CD4-positive, alpha-beta T cell (primary cell): ENCODE results near the gene SLC37A3. TPM values are rescaled to one million over a fixed set of nuclear protein-coding genes. Genes with fewer than 3 reads are reported as not detected.

ENCODE experiments used
- ATAC-seq: fragments of 200-7000 bp; cut with Tn5 transposase; one replicate; pipeline ENCODE4 v1.10.0; 2022; ENCODE audit warnings: mild to moderate bottlenecking; ENCODE audit not compliant: poor library complexity
- CTCF ChIA-PET: fragments of 350-600 bp; sonication (Branson Sonifier 250); formaldehyde crosslinking; loops from one replicate; lab custom pipeline; 2021; ENCODE audit warnings: antibody characterized with exemption, inconsistent platforms; lab: Charles Lee
- POLR2A ChIA-PET: fragments of 350-600 bp; sonication (Branson Sonifier 250); formaldehyde crosslinking; loops from one replicate; lab custom pipeline; 2021; ENCODE audit warnings: antibody characterized with exemption, inconsistent platforms; lab: Charles Lee
- DNase-seq, 14 experiments: peaks; one replicate each; pipeline ENCODE4 v3.0.0-alpha.2; 2013 to 2020; ENCODE audit warnings: mixed read lengths in 2 of 14
- H3K27ac ChIP-seq, 2 donors: one replicate each; pipeline versions ENCODE4 v1.5.1 to v1.7.0; 2013; ENCODE audit warnings: low read length in 2 of 2, low read depth in 1 of 2, mild to moderate bottlenecking in 1 of 2
- H3K27me3 ChIP-seq, 2 experiments: 1 replicate in 1 of 2; 2 replicates in 1 of 2; pipeline versions ENCODE4 v1.6.1 to v1.7.0; 2013; ENCODE audit warnings: low read length in 2 of 2, control low read depth in 1 of 2, mild to moderate bottlenecking in 1 of 2, moderate library complexity in 1 of 2; ENCODE audit not compliant: insufficient read depth in 2 of 2, control insufficient read depth in 1 of 2
- H3K36me3 ChIP-seq: one replicate; pipeline ENCODE4 v1.6.1; 2013; ENCODE audit warnings: low read length, control low read depth; ENCODE audit not compliant: insufficient read depth
- H3K4me1 ChIP-seq: one replicate; pipeline ENCODE4 v1.6.1; 2013; ENCODE audit warnings: low read length, control low read depth; ENCODE audit not compliant: insufficient read depth
- H3K4me3 ChIP-seq: one replicate; pipeline ENCODE4 v1.5.1; 2013; ENCODE audit warnings: mild to moderate bottlenecking, low read length, moderate library complexity
- H3K9me3 ChIP-seq, 2 experiments: 1 replicate in 1 of 2; 2 replicates in 1 of 2; pipeline versions ENCODE4 v1.6.1 to v1.7.0; 2013; ENCODE audit warnings: low read length in 2 of 2, mild to moderate bottlenecking in 2 of 2, control low read depth in 1 of 2, moderate library complexity in 1 of 2; ENCODE audit not compliant: control insufficient read depth in 1 of 2, insufficient read depth in 1 of 2
- H3K27ac Mint-ChIP-seq: one replicate; pipeline ENCODE4 v1.8.0; 2020; ENCODE audit warnings: mixed read lengths
- H3K27me3 Mint-ChIP-seq: one replicate; pipeline ENCODE4 v1.8.0; 2021; ENCODE audit warnings: mixed read lengths
- H3K36me3 Mint-ChIP-seq: one replicate; pipeline ENCODE4 v1.8.0; 2021; ENCODE audit warnings: low read depth, mixed read lengths
- H3K4me1 Mint-ChIP-seq: one replicate; pipeline ENCODE4 v1.8.0; 2021; ENCODE audit warnings: low read depth, mixed read lengths
- H3K4me3 Mint-ChIP-seq: one replicate; pipeline ENCODE4 v1.8.0; 2020; ENCODE audit warnings: mild to moderate bottlenecking, mixed read lengths
- H3K9me3 Mint-ChIP-seq: one replicate; pipeline ENCODE4 v1.8.0; 2020; ENCODE audit warnings: mixed read lengths
- intact Hi-C, 2 experiments: fragments of 100-400 bp; cut with DNase I in 1 of 2; cut with micrococcal nuclease in 1 of 2; formaldehyde crosslinking; loops; one replicate each; pipeline versions ENCODE4 v1.15.1 to v1.9.0; 2023 to 2025; cut with DNase I, micrococcal nuclease
- total RNA-seq, 174 experiments: library from RNA in 2 of 174; stranded (reverse) in 2 of 174; gene quantifications; one replicate each; pipeline ENCODE4 v1.2.3 and lab custom pipeline; 2021 to 2026
- TF ChIP-seq, protein P1 (sequence below): fragments of 200-600 bp; IDR thresholded peaks from one replicate; pipeline ENCODE4 v1.8.0; 2022; ENCODE audit warnings: antibody characterized with exemption, mild to moderate bottlenecking

The SLC37A3 gene
- total RNA-seq, 2 experiments from 2014 or later, result 23.5 to 25.6 TPM

DNA sequence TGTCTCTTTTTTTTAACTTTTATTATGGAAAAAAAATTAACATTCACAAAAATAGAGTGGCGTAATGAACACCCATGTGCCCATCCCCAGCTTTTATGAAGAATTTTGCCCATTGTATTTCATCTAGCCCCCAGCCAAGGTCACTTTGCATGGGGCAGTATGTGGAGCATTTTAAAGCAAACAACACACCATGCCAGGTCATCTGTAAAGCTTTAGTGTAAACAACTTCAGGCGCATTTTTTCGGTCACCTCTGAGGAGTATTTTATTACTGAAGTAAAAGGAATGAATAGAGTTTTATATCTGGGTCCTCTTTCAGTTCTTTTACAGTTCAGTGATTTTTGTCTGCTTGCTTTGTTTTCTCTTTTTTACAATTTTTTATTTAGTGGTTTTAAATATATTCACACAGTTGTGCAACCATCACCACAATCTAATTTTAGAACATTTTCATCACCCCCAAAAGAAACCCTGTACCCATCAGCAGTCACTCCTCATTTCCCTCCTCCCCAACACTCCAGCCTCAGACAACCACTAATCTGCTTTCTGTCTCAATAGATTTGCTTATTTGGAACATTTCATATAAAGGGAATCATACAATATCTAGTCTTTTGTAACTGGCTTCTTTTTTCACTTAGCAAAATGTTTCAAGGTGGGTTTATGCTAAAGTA, 87.9 kb downstream of the SLC37A3 start:
- H3K27ac Mint-ChIP-seq, result no peak overlapping the region
- DNase-seq (no peak), ATAC-seq (no peak)
- no peaks in the 10 kb centered on the region for H3K36me3 ChIP-seq
- no peak overlapping the region for H3K27ac ChIP-seq
- H3K9me3 Mint-ChIP-seq, result peaks cover 7% of the 10 kb centered on the region
- H3K27me3 ChIP-seq, result no peaks in the 10 kb centered on the region
- CTCF ChIA-PET, result no interaction called here
- peaks cover 5% of the 10 kb centered on the region for H3K36me3 Mint-ChIP-seq
- no peak overlapping the region for H3K4me3 Mint-ChIP-seq
- H3K4me1 ChIP-seq, result no peaks in the 10 kb centered on the region
- H3K4me3 ChIP-seq, result no peak overlapping the region
- peaks cover 3 to 8% of the 10 kb centered on the region in 2 experiments for H3K9me3 ChIP-seq
- H3K4me1 Mint-ChIP-seq, result no peaks in the 10 kb centered on the region
- no peaks in the 10 kb centered on the region for H3K27me3 Mint-ChIP-seq
- POLR2A ChIA-PET, result no interaction called here
- TF ChIP-seq, protein P1, sequence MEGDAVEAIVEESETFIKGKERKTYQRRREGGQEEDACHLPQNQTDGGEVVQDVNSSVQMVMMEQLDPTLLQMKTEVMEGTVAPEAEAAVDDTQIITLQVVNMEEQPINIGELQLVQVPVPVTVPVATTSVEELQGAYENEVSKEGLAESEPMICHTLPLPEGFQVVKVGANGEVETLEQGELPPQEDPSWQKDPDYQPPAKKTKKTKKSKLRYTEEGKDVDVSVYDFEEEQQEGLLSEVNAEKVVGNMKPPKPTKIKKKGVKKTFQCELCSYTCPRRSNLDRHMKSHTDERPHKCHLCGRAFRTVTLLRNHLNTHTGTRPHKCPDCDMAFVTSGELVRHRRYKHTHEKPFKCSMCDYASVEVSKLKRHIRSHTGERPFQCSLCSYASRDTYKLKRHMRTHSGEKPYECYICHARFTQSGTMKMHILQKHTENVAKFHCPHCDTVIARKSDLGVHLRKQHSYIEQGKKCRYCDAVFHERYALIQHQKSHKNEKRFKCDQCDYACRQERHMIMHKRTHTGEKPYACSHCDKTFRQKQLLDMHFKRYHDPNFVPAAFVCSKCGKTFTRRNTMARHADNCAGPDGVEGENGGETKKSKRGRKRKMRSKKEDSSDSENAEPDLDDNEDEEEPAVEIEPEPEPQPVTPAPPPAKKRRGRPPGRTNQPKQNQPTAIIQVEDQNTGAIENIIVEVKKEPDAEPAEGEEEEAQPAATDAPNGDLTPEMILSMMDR, result no peak
- intact Hi-C loops, result no loop called here

DNA sequence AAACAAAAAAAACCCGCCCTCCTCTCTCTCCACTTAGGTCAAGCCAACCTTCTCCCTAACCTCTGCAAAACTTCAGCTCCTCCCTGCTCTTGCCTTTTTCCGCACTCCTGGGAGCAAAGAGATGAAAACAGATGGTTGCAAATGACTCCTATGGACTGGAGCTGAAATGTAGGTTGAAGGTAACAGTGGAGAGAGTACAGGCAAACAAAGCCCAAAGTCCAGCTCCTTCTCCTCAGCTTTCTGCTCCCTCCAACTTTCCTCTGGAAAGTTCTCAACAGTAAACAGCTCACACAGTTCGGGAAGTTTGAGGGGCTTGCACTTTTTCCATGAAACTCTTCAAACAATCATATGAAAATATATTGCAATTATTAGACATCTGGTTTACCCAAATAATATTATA, 90.3 kb downstream of the SLC37A3 start:
- Mint-ChIP-seq H3K27me3 (no peaks in the 10 kb centered on the region), H3K4me3 (no peak overlapping the region), H3K36me3 (peaks cover 5% of the 10 kb centered on the region), H3K4me1 (peaks cover 6% of the 10 kb centered on the region), H3K9me3 (peaks cover 7% of the 10 kb centered on the region), H3K27ac (no peak overlapping the region)
- ChIA-PET POLR2A (no interaction called here), CTCF (no interaction called here)
- TF ChIP-seq, protein P1, result no peak
- H3K27ac ChIP-seq, result no peak overlapping the region
- peaks cover 4% of the 10 kb centered on the region for H3K4me1 ChIP-seq
- H3K9me3 ChIP-seq, result peaks cover 3 to 8% of the 10 kb centered on the region in 2 experiments
- no peak overlapping the region for H3K4me3 ChIP-seq
- ATAC-seq, result no peak
- DNase-seq, result no peak
- H3K27me3 ChIP-seq, result no peaks in the 10 kb centered on the region
- intact Hi-C loops, result loop anchor here (10.0 kb wide), 2 partner anchors 533 to 703 kb away; partner anchors contain the start of gene HIPK2 (in 1 of the 2)
- no peaks in the 10 kb centered on the region for H3K36me3 ChIP-seq

DNA sequence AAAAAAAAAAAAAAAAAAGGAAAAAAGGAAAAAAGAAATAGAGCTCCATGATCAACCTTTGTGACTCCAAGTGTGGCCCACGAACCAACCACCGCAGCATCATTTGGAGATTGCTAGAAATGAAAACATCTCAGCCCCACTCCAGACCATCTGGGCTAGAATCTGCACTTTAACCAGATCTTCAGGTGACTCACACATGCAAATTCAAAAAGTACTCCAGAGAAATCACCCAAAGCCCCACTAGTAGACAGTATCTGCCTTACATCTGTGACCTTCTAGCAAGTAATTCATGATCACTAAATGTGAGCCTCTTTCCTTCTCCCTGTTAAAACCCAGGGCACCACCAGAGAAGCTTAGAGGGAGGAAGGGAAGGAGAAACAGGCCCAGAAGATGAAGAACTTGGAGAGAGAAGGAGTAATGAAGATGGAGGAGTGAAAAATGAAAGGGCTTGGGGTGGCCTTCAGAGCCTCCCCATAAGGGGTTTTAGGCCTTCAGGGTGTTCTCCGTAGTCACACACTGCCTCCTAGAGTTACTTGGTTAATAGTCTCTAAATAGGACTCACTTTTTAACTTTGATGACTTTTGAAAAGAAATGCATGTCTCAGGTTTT, 94.0 kb downstream of the SLC37A3 start:
- CTCF ChIA-PET, result interaction anchor here (0.7 to 1.2 kb wide), 3 partner anchors 73 to 177 kb away, joined by 3 to 4 read pairs (median 3); no protein-coding TSS in a partner anchor
- no peaks in the 10 kb centered on the region for H3K36me3 ChIP-seq
- H3K27ac ChIP-seq, result no peak overlapping the region
- Mint-ChIP-seq H3K4me1 (peaks cover 6% of the 10 kb centered on the region), H3K27ac (peak overlapping the region; percentile 21), H3K9me3 (no peaks in the 10 kb centered on the region), H3K36me3 (no peaks in the 10 kb centered on the region), H3K27me3 (no peaks in the 10 kb centered on the region), H3K4me3 (no peak overlapping the region)
- no peak overlapping the region for H3K4me3 ChIP-seq
- TF ChIP-seq, protein P1, result peak; percentile 66
- ATAC-seq (peak; percentile 95), DNase-seq (peak in 13 of 14 experiments; percentile 7 to 79 (median 34))
- intact Hi-C loops, result loop anchor here (1.0 to 10.0 kb wide), 6 partner anchors 72 to 699 kb away; partner anchors contain the start of genes HIPK2 (in 1 of the 2) and PARP12 (in 1 of the 2)
- no peaks in the 10 kb centered on the region for H3K27me3 ChIP-seq
- H3K4me1 ChIP-seq, result peaks cover 4% of the 10 kb centered on the region
- no peaks in the 10 kb centered on the region for H3K9me3 ChIP-seq
- POLR2A ChIA-PET, result interaction anchor here (0.6 to 3.8 kb wide), 3 partner anchors 55 to 128 kb away, joined by 3 to 27 read pairs (median 7); partner anchors contain the start of gene KDM7A
